ENCODE measurements around the gene KCNIP3. TPM values are rescaled to one million over a fixed set of nuclear protein-coding genes. Genes with fewer than 3 reads are reported as not detected.

KCNIP3 gene
- total RNA-seq, 1 donor from 2014 or later, result 6.0 TPM

GRCh38 chr2:95325590-95326432 lies 28.7 kb downstream of the KCNIP3 start:
- Mint-ChIP-seq H3K9me3 (ENCODE audit: low read depth) (no peaks in the 10 kb centered on the region), H3K27ac (ENCODE audit: unreplicated experiment) (no peak overlapping the region), H3K4me3 (ENCODE audit: unreplicated experiment) (no peak overlapping the region), H3K27me3 (ENCODE audit: low read depth) (peaks cover 3% of the 10 kb centered on the region), H3K4me1 (ENCODE audit: low read depth) (no peaks in the 10 kb centered on the region), H3K36me3 (ENCODE audit: low read depth) (no peaks in the 10 kb centered on the region)
- no peak for TF ChIP-seq CTCF (IDR thresholded peaks at IDR 0.05)
- DNase-seq (ENCODE audit: low spot score), result no peak

GRCh38 chr2:95326433-95327140 lies 29.4 kb downstream of the KCNIP3 start:
- Mint-ChIP-seq H3K36me3 (ENCODE audit: low read depth) (no peaks in the 10 kb centered on the region), H3K27me3 (ENCODE audit: low read depth) (no peaks in the 10 kb centered on the region), H3K4me3 (ENCODE audit: unreplicated experiment) (no peak overlapping the region), H3K4me1 (ENCODE audit: low read depth) (no peaks in the 10 kb centered on the region), H3K9me3 (ENCODE audit: low read depth) (no peaks in the 10 kb centered on the region), H3K27ac (ENCODE audit: unreplicated experiment) (no peak overlapping the region)
- no peak for DNase-seq (ENCODE audit: low spot score)
- no peak for TF ChIP-seq CTCF (IDR thresholded peaks at IDR 0.05)

GRCh38 chr2:95327861-95328260 lies 30.7 kb downstream of the KCNIP3 start:
- no peak for DNase-seq (ENCODE audit: low spot score)
- Mint-ChIP-seq H3K4me3 (ENCODE audit: unreplicated experiment) (no peak overlapping the region), H3K4me1 (ENCODE audit: low read depth) (no peaks in the 10 kb centered on the region), H3K36me3 (ENCODE audit: low read depth) (no peaks in the 10 kb centered on the region), H3K27me3 (ENCODE audit: low read depth) (no peaks in the 10 kb centered on the region), H3K27ac (ENCODE audit: unreplicated experiment) (no peak overlapping the region), H3K9me3 (ENCODE audit: low read depth) (no peaks in the 10 kb centered on the region)
- no peak for TF ChIP-seq CTCF (IDR thresholded peaks at IDR 0.05)

- DNase-seq (ENCODE audit: low spot score), result no peak
- Mint-ChIP-seq H3K9me3 (ENCODE audit: low read depth) (no peaks in the 10 kb centered on the region), H3K27me3 (ENCODE audit: low read depth) (no peaks in the 10 kb centered on the region), H3K4me1 (ENCODE audit: low read depth) (no peaks in the 10 kb centered on the region), H3K36me3 (ENCODE audit: low read depth) (no peaks in the 10 kb centered on the region), H3K27ac (ENCODE audit: unreplicated experiment) (no peak overlapping the region), H3K4me3 (ENCODE audit: unreplicated experiment) (no peak overlapping the region)
- TF ChIP-seq CTCF (IDR thresholded peaks at IDR 0.05), result no peak
These were observed 31.4 kb downstream of the KCNIP3 start for GRCh38 chr2:95328358-95329125.

GRCh38 chr2:95329401-95329800 lies 32.3 kb downstream of the KCNIP3 start:
- no peak for DNase-seq (ENCODE audit: low spot score)
- TF ChIP-seq CTCF (IDR thresholded peaks at IDR 0.05), result no peak
- H3K4me3 Mint-ChIP-seq (ENCODE audit: unreplicated experiment), result no peak overlapping the region
- no peaks in the 10 kb centered on the region for H3K36me3 Mint-ChIP-seq (ENCODE audit: low read depth)
- no peaks in the 10 kb centered on the region for H3K9me3 Mint-ChIP-seq (ENCODE audit: low read depth)
- no peak overlapping the region for H3K27ac Mint-ChIP-seq (ENCODE audit: unreplicated experiment)
- H3K4me1 Mint-ChIP-seq (ENCODE audit: low read depth), result peaks cover 8% of the 10 kb centered on the region
- peaks cover 2% of the 10 kb centered on the region for H3K27me3 Mint-ChIP-seq (ENCODE audit: low read depth)

Data from chondrocyte (in vitro differentiated cells).